ENCODE data around the gene SLC35F3.

Gene SLC35F3

DNA sequence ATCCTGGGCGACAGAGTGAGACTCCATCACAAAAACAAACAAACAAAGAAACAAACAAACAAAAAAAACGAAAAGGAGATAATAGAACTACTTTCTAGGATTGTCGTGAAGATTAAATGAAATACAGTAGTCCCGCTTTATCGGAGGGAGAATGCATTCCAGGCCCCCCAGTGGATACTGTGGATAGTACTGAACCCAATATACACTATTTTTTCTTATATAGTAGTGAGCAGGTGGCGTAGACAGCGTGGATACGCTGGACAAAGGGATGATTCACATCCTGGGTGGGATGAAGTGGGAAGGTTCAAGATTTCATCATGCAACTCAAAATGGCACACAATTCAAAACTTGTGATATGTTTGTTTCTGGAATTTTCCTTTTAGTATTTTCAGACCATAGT lies 8.0 kb downstream of the SLC35F3 start:
- no peak for DNase-seq (ENCODE audit: low read depth in 2 of 2)

GRCh38 chr1:233912909-233913308 lies 8.4 kb downstream of the SLC35F3 start:
- DNase-seq (ENCODE audit: low read depth in 2 of 2), result no peak

GRCh38 chr1:233916706-233917105 lies 12.2 kb downstream of the SLC35F3 start:
- DNase-seq (ENCODE audit: low read depth in 2 of 2), result no peak

DNA sequence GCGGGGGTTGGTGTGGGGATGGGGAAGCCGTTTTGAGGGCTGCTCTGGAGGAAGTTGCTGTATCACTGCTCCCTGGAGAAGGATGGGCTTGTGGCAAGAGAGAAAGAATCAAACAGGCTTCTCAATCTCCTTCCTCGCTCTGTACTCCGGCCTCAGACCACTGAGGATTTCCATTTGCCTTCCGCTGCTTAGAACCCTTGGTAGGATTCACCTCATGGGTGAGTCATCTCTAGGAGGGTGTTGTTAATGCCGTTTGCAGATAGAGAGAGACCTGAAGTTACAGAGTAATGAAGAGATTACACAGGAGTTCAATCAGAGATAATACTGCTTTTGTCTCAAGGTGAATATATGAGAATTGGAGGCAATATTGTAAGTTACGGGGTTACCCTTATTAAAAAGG lies 15.3 kb downstream of the SLC35F3 start:
- no peak for DNase-seq (ENCODE audit: low read depth in 2 of 2)

GRCh38 chr1:233928123-233928522 lies 23.6 kb downstream of the SLC35F3 start:
- no peak for DNase-seq (ENCODE audit: low read depth in 2 of 2)

GRCh38 chr1:233933339-233933738 lies 28.9 kb downstream of the SLC35F3 start:
- no peak for DNase-seq (ENCODE audit: low read depth in 2 of 2)

GRCh38 chr1:233935297-233935868 lies 30.9 kb downstream of the SLC35F3 start:
- DNase-seq (ENCODE audit: low read depth in 2 of 2), result no peak

DNA sequence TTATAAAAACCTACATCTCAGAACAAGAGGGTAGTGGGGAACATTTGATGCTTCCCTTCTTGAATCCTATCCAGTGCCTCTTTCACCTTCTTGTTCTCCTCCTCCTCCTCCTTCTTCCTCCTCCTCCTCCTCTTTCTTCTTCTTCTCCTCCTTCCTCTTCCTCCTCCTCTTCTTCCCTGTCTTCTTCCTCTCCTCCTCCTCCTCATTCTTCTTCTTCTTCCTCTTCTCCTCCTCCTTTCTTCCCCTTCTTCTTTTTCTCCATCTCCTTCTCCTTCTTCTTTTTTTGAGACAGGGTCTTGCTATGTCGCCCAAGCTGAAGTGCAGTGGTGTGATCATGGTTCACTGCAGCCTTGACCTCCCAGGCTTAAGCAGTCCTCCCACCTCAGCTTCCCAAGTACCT lies 31.9 kb downstream of the SLC35F3 start:
- DNase-seq (ENCODE audit: low read depth in 2 of 2), result no peak

- DNase-seq (ENCODE audit: low read depth in 2 of 2), result no peak
Measured at GRCh38 chr1:233936842-233937241, 32.4 kb downstream of the SLC35F3 start.

- DNase-seq (ENCODE audit: low read depth in 2 of 2), result no peak
Measured at GRCh38 chr1:233938476-233938875, 34.0 kb downstream of the SLC35F3 start.

GRCh38 chr1:233939451-233939850 lies 35.0 kb downstream of the SLC35F3 start:
- DNase-seq (ENCODE audit: low read depth in 2 of 2), result no peak

GRCh38 chr1:233940908-233941307 lies 36.4 kb downstream of the SLC35F3 start:
- DNase-seq (ENCODE audit: low read depth in 2 of 2), result no peak

- DNase-seq (ENCODE audit: low read depth in 2 of 2), result no peak
Measured at GRCh38 chr1:233944601-233945000, 40.1 kb downstream of the SLC35F3 start.

DNA sequence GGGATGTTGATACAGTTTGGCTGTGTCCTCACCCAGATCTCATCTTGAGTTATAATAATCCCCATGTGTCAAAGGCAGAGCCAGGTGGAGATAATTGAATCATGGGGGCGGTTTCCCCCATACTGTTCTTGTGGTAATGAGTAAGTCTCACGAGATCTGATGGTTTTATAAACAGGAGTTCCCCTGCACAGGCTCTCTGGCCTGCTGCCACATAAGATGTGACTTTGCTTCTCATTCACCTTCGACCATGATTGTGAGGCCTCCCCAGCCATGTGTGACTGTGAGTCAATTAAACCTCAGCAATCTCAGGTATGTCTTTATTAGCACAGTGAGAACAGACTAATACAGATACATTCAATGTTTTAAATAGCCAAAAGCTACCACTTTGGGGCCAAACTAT lies 41.1 kb downstream of the SLC35F3 start:
- no peak for DNase-seq (ENCODE audit: low read depth in 2 of 2)

DNA sequence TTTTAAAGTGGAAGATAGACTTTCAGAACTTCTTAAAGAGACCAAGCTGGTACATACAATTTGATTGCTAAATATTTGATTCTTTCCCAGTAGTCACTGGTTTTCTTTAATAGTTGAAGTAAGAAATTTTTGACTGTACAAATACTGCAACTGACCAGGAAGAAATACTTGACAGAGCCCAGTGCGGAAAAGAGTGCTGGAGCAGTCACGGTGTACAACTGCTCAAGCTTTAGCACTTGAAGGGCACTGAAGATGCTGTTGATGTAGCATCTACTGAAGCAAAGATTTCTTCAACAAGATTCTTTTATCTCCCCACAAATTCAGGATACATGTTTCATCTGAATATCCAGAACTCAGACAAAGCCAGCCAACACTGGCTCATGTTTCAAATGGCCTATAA lies 41.5 kb downstream of the SLC35F3 start:
- no peak for DNase-seq (ENCODE audit: low read depth in 2 of 2)

DNA sequence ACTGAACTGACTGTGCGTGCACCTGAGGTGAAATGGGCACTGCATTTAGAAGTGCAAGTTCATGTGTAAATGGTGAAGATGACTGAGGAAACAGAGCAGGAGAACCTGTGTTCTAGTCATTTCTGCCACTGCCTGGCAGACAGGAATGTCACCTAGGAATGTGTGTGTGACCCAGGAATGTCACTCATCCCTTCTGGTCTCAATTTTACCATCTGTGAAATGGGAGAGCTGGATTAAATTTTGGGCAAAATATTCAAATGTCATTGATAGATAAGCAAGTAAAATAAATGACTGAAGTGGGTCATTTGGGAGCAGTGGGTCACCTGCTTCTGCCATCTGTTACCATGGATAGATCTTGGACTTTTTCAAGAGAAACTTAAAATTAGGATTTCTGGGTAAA lies 42.2 kb downstream of the SLC35F3 start:
- DNase-seq (ENCODE audit: low read depth in 2 of 2), result no peak

- no peak for DNase-seq (ENCODE audit: low read depth in 2 of 2)
Measured at GRCh38 chr1:233951804-233952203, 47.3 kb downstream of the SLC35F3 start.

GRCh38 chr1:233957691-233958090 lies 53.2 kb downstream of the SLC35F3 start:
- DNase-seq (ENCODE audit: low read depth in 2 of 2), result no peak

GRCh38 chr1:233959102-233959501 lies 54.6 kb downstream of the SLC35F3 start:
- DNase-seq (ENCODE audit: low read depth in 2 of 2), result no peak

- DNase-seq (ENCODE audit: low read depth in 2 of 2), result no peak
Measured at GRCh38 chr1:233959971-233960370, 55.5 kb downstream of the SLC35F3 start.

DNA sequence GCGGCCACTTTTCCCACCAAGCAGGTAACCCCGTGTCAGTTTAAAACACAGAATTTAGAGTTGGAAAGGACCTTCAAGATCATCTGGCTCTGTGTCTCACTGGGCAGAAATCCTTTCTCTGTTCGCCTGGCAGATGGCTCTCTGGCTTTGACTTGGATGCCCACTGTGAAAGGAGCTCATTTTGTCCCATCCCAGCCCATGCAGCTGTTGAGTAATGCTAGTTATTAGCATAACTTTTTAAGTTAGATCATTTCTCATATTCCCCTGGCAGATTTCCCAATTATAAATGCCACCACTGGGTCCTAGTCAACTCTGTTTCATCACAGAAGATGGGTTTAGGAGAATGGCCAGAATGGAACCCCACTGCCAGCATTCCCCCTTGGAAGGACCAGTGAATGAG lies 55.9 kb downstream of the SLC35F3 start:
- no peak for DNase-seq (ENCODE audit: low read depth in 2 of 2)

DNA sequence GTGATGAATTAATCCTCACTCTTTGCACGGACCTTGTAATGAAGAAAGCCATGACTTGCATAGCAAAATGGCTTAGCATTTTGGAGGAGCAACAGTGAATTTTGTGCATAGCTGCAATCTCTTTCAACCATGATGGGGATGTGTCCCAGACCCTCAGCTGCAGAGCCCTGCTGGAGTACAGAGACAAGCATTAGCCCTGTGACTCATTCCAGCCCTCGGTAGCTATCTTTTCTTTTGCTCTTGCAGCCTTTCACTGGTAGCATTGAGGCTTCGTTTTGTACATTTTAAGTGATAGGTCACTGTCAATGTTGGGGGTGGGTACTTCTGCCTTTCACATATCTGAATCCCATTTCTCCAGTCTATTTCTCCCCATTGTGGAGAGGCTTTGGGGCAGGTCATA lies 58.4 kb downstream of the SLC35F3 start:
- no peak for DNase-seq (ENCODE audit: low read depth in 2 of 2)

DNA sequence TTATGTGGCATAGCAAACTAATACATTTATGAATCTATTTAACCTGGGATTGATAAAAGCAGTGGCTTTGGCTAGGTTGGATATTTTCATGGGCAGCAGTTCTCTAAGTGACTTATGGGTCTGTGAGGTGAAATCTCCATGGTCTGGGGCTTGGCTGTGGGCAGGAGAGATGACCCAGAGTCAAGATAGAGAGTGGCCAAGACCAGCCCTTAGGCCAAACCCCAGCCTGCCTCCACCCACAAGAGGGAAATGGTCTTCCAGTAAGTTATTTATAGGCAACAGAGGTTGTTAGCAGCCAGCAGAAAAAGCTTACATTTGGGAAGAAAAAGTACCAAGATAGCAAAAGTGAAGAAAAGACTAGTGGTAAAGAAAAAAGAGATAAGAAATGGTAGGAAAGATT lies 61.4 kb downstream of the SLC35F3 start:
- DNase-seq (ENCODE audit: low read depth in 2 of 2), result no peak

GRCh38 chr1:233971753-233972152 lies 67.3 kb downstream of the SLC35F3 start:
- no peak for DNase-seq (ENCODE audit: low read depth in 2 of 2)

DNA sequence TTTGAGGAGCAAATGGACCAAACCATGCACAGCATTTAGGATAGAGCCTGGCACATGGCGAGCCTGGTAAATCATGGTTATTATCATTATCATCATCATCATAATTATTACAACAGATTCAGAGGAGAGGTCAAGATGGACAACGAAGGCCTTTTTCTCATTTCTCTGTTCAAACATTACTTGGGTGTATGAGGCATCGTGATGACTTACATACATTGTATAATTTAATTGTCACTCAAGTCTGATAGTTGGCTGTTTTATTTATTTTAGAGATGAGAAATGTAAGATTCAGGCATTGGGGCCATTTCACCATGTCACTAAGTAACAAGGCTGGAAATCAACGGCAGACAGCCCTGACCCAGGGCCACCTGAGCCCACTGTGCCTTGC lies 68.1 kb downstream of the SLC35F3 start:
- DNase-seq (ENCODE audit: low read depth in 2 of 2), result no peak

All from stimulated activated CD8-positive, alpha-beta memory T cell treated with anti-CD3 and anti-CD28 coated beads, Interleukin-7, amount 100 ng/mL, for 1 hour (primary cell).